Ammon's horn (tissue), 1 donor: ENCODE data around the gene GLUD2.
"Not testable (repeated sequence)": the region's sequence is repeated elsewhere in the genome, so short reads cannot be mapped to it uniquely, and the experiment has no call there.

ENCODE experiments used
- DNase-seq: peaks from one replicate; pipeline ENCODE4 v3.0.0-alpha.2; 2016; ENCODE audit warnings: low spot score

GLUD2 gene

GRCh38 chrX:121047441-121048419, at the start of gene GLUD2:
Gene GLUD2, plus strand, starts transcription at chrX:121047610. Its CDS starts 75 bp downstream, at chrX:121047685.
- peak; percentile 7 for DNase-seq

- DNase-seq: no peak
Observed at GRCh38 chrX:120999413-120999812, 48.0 kb upstream of the GLUD2 start.

DNA sequence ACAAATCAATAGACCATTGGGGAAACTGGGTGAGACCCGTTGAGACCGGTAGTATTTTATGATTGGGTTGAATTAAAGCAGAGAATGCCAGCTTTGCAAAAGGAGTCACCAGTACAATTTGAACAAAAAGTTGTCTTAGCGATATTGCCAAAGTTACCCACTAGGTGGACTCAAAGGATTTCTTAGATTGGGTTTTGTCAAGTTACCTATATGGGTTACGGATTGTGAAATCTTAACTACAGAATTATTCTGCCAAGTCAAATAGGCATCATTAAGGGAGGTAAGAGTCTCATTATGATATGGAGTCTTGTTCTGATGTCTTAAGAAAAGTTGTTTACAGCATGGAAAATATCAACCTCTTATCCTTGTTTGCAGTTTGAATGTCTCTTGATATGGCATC, 46.8 kb upstream of the GLUD2 start:
- DNase-seq: no peak

- DNase-seq: peak; percentile 2
Observed at GRCh38 chrX:121008920-121009319, 38.5 kb upstream of the GLUD2 start.

DNA sequence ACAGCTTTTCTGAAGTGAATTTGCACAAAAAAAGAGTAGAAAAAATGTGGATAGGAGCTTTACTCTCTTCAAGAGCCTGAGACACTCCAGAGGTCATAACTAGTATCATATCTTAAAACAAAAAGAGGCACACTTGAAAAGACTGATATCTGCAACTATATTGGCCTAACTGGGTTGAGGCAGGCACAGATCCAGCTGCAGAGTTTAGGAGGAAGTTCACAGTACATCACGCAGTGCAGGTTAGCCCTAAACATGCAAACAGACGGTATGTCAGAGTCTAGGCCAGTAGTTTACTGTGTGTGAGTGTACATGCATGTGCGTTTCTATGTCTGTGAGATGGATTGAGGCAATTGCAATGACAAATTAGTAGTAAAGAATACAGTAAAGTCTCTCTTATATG, 37.6 kb upstream of the GLUD2 start:
- no peak for DNase-seq

- DNase-seq: peak; percentile 31
Observed at GRCh38 chrX:121010218-121010617, 37.2 kb upstream of the GLUD2 start.

- no peak for DNase-seq
Observed at GRCh38 chrX:121011254-121011653, 36.2 kb upstream of the GLUD2 start.

- no peak for DNase-seq
Observed at GRCh38 chrX:121013897-121014455, 33.4 kb upstream of the GLUD2 start.

GRCh38 chrX:121014826-121015225, 32.6 kb upstream of the GLUD2 start:
- DNase-seq: no peak

DNA sequence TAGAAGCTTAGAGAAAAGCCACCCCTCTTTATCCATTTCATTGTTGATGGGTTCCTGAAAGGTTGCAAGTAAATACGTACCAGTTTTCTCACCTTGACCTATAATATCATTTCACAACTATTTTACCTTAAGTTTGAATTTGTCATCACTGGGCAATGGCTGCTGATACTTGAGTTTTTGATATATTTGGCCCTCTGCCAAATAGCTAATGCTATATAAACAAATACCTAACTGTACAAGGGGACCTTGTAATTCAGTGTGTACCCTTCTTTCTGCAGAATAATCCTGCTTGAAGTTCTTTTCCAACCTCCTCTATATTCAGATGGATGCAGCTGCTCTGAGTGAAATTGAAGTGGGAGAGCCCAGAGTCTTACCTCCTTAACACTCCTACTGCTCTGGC, 19.0 kb upstream of the GLUD2 start:
- DNase-seq: no peak

GRCh38 chrX:121030083-121030482, 17.3 kb upstream of the GLUD2 start:
- no peak for DNase-seq

DNA sequence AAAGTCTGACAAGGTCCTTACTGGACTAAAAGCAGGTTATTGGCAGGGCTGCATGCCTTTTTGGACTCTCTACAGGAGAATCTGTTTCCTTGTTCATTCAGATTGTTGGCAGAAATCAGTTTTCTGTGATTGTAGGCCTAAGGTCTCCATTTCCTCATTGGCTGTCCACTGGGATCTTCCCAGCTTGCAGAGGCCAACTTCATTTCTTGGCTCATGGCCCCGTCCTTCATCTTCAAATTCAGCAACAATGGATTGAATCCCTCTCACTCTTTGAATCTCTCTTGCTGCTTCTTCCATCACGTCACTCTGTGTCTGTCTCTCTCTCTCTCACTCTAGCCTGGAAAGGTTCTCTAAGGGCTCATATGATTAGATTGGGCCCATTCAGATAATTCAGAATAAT, 14.9 kb upstream of the GLUD2 start:
- DNase-seq: no peak

GRCh38 chrX:121036137-121036536, 11.3 kb upstream of the GLUD2 start:
- no peak for DNase-seq

- DNase-seq: no peak
Observed at GRCh38 chrX:121036951-121037350, 10.5 kb upstream of the GLUD2 start.

GRCh38 chrX:121050781-121051180, 3.4 kb downstream of the GLUD2 start:
- DNase-seq: no peak

DNA sequence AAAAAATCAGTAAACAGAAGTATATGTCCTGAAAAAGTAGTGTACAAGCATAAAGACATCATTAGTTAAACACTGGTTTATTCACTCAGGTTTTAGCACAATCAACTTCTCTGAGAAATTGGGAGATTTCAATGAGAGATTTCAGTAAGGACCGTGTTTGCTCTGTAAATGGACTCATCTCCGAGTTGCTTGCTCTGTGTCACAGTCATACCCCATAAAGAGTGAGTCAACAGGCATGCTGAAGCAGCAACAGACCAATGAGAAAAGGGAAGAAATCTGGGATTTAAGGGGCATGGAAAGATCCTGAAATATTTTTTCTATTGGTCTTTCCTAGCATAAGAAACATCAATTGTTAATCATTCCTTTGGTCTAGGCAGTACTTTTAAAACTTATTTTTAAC, 4.7 kb downstream of the GLUD2 start:
- no peak for DNase-seq

DNA sequence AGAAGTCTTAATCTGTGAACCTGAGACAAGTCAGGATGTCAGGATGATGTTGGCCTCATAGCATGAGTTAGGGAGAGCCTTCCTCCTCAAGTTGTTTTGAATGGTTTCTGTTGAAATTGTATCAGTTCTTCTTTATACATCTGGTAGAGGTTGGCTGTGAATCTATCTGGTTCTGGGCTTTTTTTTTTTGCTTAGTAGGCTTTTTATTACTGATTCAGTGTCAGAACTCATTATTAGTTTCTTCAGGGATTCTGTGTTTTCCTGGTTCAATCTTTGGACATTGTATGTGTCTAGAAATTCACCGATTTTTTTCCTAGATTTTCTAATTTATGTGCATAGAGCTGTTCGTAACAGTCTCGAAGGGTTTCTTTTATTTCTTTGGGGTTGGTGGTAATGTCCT, 14.9 kb downstream of the GLUD2 start:
- no peak for DNase-seq

- no peak for DNase-seq
Observed at GRCh38 chrX:121064579-121064978, 17.2 kb downstream of the GLUD2 start.

DNA sequence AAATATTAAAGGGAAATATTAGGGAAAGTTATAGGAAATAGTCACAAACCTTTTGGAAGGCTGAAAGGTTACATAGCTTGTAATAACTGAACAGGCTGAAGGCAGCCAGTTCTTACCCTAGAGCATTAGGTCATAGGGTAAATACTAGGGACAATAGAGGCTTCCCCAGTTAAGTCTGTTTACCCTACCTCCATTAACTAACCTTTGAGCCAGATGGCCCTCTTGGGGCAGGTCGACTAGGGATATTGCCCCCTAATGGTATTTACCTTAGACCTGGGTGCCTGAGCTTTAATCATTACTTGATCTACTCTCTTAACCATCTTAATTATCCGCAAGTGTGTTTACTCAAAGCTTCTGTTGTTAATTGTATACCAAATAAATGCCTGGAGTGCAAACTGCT, 36.8 kb downstream of the GLUD2 start:
- DNase-seq: not testable (repeated sequence)

DNA sequence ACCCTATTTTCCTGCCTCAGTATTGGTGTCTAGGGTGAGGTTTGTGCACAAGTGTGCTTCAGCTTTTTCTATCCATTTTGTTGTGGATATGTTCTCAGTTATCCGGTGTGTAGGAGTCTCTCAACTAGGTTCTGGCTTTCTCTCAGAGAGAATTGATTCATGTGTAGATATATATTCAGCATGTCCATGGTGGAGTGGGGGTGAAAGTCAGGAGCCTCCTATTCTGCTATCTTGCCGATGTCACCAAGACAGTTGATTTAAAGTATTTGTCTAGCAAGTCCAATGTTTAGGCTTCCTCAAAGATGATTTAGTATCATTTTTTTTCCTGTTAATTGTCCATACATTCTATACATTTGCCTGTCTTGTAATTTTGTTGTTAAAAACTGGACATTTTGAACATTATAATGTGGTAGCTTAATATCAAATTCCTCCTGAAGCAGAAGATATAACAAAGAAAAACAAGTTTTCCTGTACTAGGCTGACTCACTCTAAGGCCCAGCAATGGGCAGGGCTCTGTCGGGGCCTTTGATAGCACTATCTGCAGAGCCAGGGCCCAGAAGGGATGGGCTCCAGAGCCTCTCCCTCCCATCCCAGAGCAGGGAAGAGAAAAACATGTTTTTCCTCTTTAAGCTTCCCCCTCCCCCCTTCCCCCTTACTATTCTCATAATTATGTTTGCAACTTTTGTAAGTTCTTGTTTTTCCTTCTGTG, 37.6 kb downstream of the GLUD2 start:
- DNase-seq: no peak

- DNase-seq: no peak
Observed at GRCh38 chrX:121085612-121086010, 38.2 kb downstream of the GLUD2 start.

- DNase-seq: no peak
Observed at GRCh38 chrX:121093011-121093410, 45.6 kb downstream of the GLUD2 start.
